H1 (cell line): ENCODE measurements around the gene NAV2.

Experiments used
- CBX5 ChIP-seq: fragments of 300-800, 300-1000 bp; sonication (generic); IDR thresholded peaks from 2 replicates; pipeline ENCODE4 v1.7.1; 2016; ENCODE audit warnings: antibody characterized with exemption, low read length, low read depth
- CTCF ChIP-seq, 3 experiments: IDR thresholded peaks; 1 replicate in 2 of 3; 2 replicates in 1 of 3; pipeline versions ENCODE4 v1.5.1 to v1.6.1; 2011; ENCODE audit warnings: low read length in 3 of 3, mild to moderate bottlenecking in 3 of 3, inconsistent platforms in 2 of 3, low read depth in 1 of 3, moderate library complexity in 1 of 3; ENCODE audit not compliant: insufficient read depth in 1 of 3; ENCODE audit errors: control extremely low read depth in 1 of 3
- EZH2 ChIP-seq: fragments of 200-600 bp; sonication (generic); IDR thresholded peaks from 2 replicates; pipeline ENCODE4 v1.7.1; 2012; ENCODE audit warnings: low read depth, mild to moderate bottlenecking, moderate library complexity, low read length, inconsistent platforms; ENCODE audit not compliant: severe bottlenecking
- KDM1A ChIP-seq: fragments of 200-600, 300-600 bp; sonication (generic); IDR thresholded peaks from 2 replicates; pipeline ENCODE4 v1.7.1; 2016; ENCODE audit warnings: mild to moderate bottlenecking, low read length, borderline replicate concordance
- POLR2A ChIP-seq, 2 experiments: IDR thresholded peaks; 1 replicate in 1 of 2; 2 replicates in 1 of 2; pipeline ENCODE4 v1.6.1; 2011; ENCODE audit warnings: low read depth in 2 of 2, low read length in 2 of 2, mild to moderate bottlenecking in 2 of 2; ENCODE audit errors: control extremely low read depth in 1 of 2
- RAD21 ChIP-seq, 2 experiments: IDR thresholded peaks in 1 of 2; conservative IDR thresholded peaks in 1 of 2; 2 replicates each; pipeline ENCODE4 v1.6.1; 2011; ENCODE audit warnings: low read depth in 2 of 2, low read length in 2 of 2, improper control_type of control experiment in 1 of 2, inconsistent platforms in 1 of 2, mild to moderate bottlenecking in 1 of 2, moderate library complexity in 1 of 2
- SRF ChIP-seq: IDR thresholded peaks from 2 replicates; pipeline ENCODE4 v1.6.1; 2011; ENCODE audit warnings: mild to moderate bottlenecking, low read depth, low read length, moderate library complexity

GRCh38 chr11:19976281-19976941, 263.8 kb downstream of the NAV2 start:
- TF ChIP-seq KDM1A, result no peak
- TF ChIP-seq CTCF (IDR thresholded peaks at IDR 0.05; ENCODE audit: control extremely low read depth in 1 of 3, insufficient read depth in 1 of 3, low read depth in 1 of 3, low read length in 3 of 3), result no peak
- TF ChIP-seq RAD21 (IDR thresholded peaks at IDR 0.05 in 1 of 2, conservative IDR thresholded peaks at IDR 0.05 in 1 of 2; ENCODE audit: low read depth in 2 of 2, low read length in 2 of 2), result no peak
- no peak for TF ChIP-seq SRF
- no peak for TF ChIP-seq POLR2A (IDR thresholded peaks at IDR 0.05; ENCODE audit: control extremely low read depth in 1 of 2, low read depth in 2 of 2, low read length in 2 of 2)
- TF ChIP-seq EZH2, result no peak
- TF ChIP-seq CBX5, result no peak
